ENCODE results near the gene TNFSF8. TPM values are rescaled to one million over a fixed set of nuclear protein-coding genes. Genes with fewer than 3 reads are reported as not detected.
A peak's percentile ranks its signal among the peaks of the same experiment; 100 is the strongest.

Gene TNFSF8
- total RNA-seq, 1 experiment from 2014 or later, result not detected

- DNase-seq (ENCODE audit: low read depth), result no peak
These were observed 25.0 kb downstream of the TNFSF8 start for GRCh38 chr9:114905170-114905940.

GRCh38 chr9:114902786-114903524 is 27.4 kb downstream of the TNFSF8 start:
- no peak for DNase-seq (ENCODE audit: low read depth)

- DNase-seq (ENCODE audit: low read depth), result peak; percentile 61
These were observed 29.2 kb downstream of the TNFSF8 start for GRCh38 chr9:114900942-114901802.

GRCh38 chr9:114899995-114900394 is 30.4 kb downstream of the TNFSF8 start:
- no peak for DNase-seq (ENCODE audit: low read depth)

- DNase-seq (ENCODE audit: low read depth), result no peak
These were observed 30.9 kb downstream of the TNFSF8 start for GRCh38 chr9:114899461-114899860.

GRCh38 chr9:114898741-114899140 is 31.6 kb downstream of the TNFSF8 start:
- DNase-seq (ENCODE audit: low read depth), result no peak

- peak; percentile 44 for DNase-seq (ENCODE audit: low read depth)
These were observed 33.2 kb downstream of the TNFSF8 start for GRCh38 chr9:114897196-114897595.

- no peak for DNase-seq (ENCODE audit: low read depth)
These were observed 34.0 kb downstream of the TNFSF8 start for GRCh38 chr9:114896344-114896743.

GRCh38 chr9:114895521-114895991 is 34.8 kb downstream of the TNFSF8 start:
- peak; percentile 45 for DNase-seq (ENCODE audit: low read depth)

- DNase-seq (ENCODE audit: low read depth), result peak; percentile 96
These were observed 35.6 kb downstream of the TNFSF8 start for GRCh38 chr9:114894609-114895433.

- no peak for DNase-seq (ENCODE audit: low read depth)
These were observed 36.2 kb downstream of the TNFSF8 start for GRCh38 chr9:114894206-114894605.

- DNase-seq (ENCODE audit: low read depth), result no peak
These were observed 37.0 kb downstream of the TNFSF8 start for GRCh38 chr9:114893221-114894010.

GRCh38 chr9:114889802-114890224 is 40.6 kb downstream of the TNFSF8 start:
- DNase-seq (ENCODE audit: low read depth), result peak; percentile 75

- no peak for DNase-seq (ENCODE audit: low read depth)
These were observed 41.8 kb downstream of the TNFSF8 start for GRCh38 chr9:114888607-114889006.

GRCh38 chr9:114887963-114888362 is 42.4 kb downstream of the TNFSF8 start:
- no peak for DNase-seq (ENCODE audit: low read depth)

- DNase-seq (ENCODE audit: low read depth), result no peak
These were observed 45.5 kb downstream of the TNFSF8 start for GRCh38 chr9:114884787-114885452.

- peak; percentile 53 for DNase-seq (ENCODE audit: low read depth)
These were observed 46.7 kb downstream of the TNFSF8 start for GRCh38 chr9:114883709-114884108.

GRCh38 chr9:114880291-114880745 is 50.1 kb downstream of the TNFSF8 start:
- DNase-seq (ENCODE audit: low read depth), result peak; percentile 42

- DNase-seq (ENCODE audit: low read depth), result no peak
These were observed 51.4 kb downstream of the TNFSF8 start for GRCh38 chr9:114878879-114879564.

All from LHCN-M2 (cell line).